CD14-positive monocyte (primary cell): Measurements from ENCODE around the gene ZNF488. TPM values are rescaled to one million over a fixed set of nuclear protein-coding genes. Genes with fewer than 3 reads are reported as not detected.

Experiments
- DNase-seq, 3 donors: peaks; one replicate each; pipeline ENCODE4 v3.0.0-alpha.2; 2011 to 2022
- H2AFZ ChIP-seq: 2 replicates; pipeline ENCODE4 v1.6.0; 2012; ENCODE audit warnings: mild to moderate bottlenecking, low read depth, low read length, inconsistent platforms; ENCODE audit not compliant: insufficient read depth, poor library complexity, severe bottlenecking
- H3K27ac ChIP-seq, 2 donors: 1 replicate in 1 of 2; 2 replicates in 1 of 2; pipeline ENCODE4 v1.5.1; 2012 to 2013; ENCODE audit warnings: low read length in 2 of 2, control low read depth in 1 of 2, inconsistent platforms in 1 of 2, low read depth in 1 of 2, mild to moderate bottlenecking in 1 of 2
- H3K27me3 ChIP-seq, 2 donors: one replicate each; pipeline versions ENCODE4 v1.6.0 to v1.6.1; 2011 to 2013; ENCODE audit warnings: low read length in 2 of 2; ENCODE audit not compliant: control insufficient read depth in 2 of 2, insufficient read depth in 2 of 2
- H3K36me3 ChIP-seq, 2 donors: replicated peaks in 1 of 2; 1 replicate in 1 of 2; 2 replicates in 1 of 2; pipeline versions ENCODE4 v1.5.1 to v1.6.1; 2012 to 2013; ENCODE audit warnings: low read length in 2 of 2, control low read depth in 1 of 2, inconsistent platforms in 1 of 2, mild to moderate bottlenecking in 1 of 2; ENCODE audit not compliant: insufficient read depth in 2 of 2, control insufficient read depth in 1 of 2
- H3K4me1 ChIP-seq, 2 donors: 1 replicate in 1 of 2; 2 replicates in 1 of 2; pipeline versions ENCODE4 v1.5.1 to v1.6.1; 2012 to 2013; ENCODE audit warnings: low read length in 2 of 2, control low read depth in 1 of 2, inconsistent platforms in 1 of 2, mild to moderate bottlenecking in 1 of 2, moderate library complexity in 1 of 2; ENCODE audit not compliant: insufficient read depth in 2 of 2, control insufficient read depth in 1 of 2
- H3K4me2 ChIP-seq: replicated peaks from 2 replicates; pipeline ENCODE3; 2012; ENCODE audit warnings: low read length, moderate library complexity, mild to moderate bottlenecking; ENCODE audit not compliant: poor library complexity, severe bottlenecking; ENCODE audit errors: extremely low read depth
- H3K4me3 ChIP-seq, 3 experiments: fragments of 200-600 bp in 1 of 3; sonication (generic) in 1 of 3; replicated peaks in 1 of 3; 1 replicate in 2 of 3; 2 replicates in 1 of 3; pipeline ENCODE4 v1.5.1; 2011 to 2013; ENCODE audit warnings: low read length in 3 of 3, mild to moderate bottlenecking in 3 of 3, control low read depth in 2 of 3, low read depth in 2 of 3, inconsistent platforms in 1 of 3, moderate library complexity in 1 of 3
- H3K79me2 ChIP-seq: 2 replicates; pipeline ENCODE4 v1.6.0; 2012; ENCODE audit warnings: mild to moderate bottlenecking, control low read depth, inconsistent platforms, low read length, moderate library complexity; ENCODE audit not compliant: insufficient read depth
- H3K9ac ChIP-seq: 2 replicates; pipeline ENCODE4 v1.6.0; 2017; ENCODE audit warnings: low read length, mild to moderate bottlenecking; ENCODE audit not compliant: insufficient read depth, poor library complexity, severe bottlenecking
- H3K9me3 ChIP-seq, 2 donors: replicated peaks in 1 of 2; 1 replicate in 1 of 2; 2 replicates in 1 of 2; pipeline versions ENCODE4 v1.5.1 to v1.6.1; 2012 to 2013; ENCODE audit warnings: low read length in 2 of 2, control low read depth in 1 of 2; ENCODE audit not compliant: control insufficient read depth in 1 of 2, insufficient read depth in 1 of 2
- H4K20me1 ChIP-seq: 2 replicates; pipeline ENCODE4 v1.6.0; 2012; ENCODE audit warnings: mild to moderate bottlenecking, low read length, control low read depth, moderate library complexity; ENCODE audit not compliant: insufficient read depth
- H3K27ac Mint-ChIP-seq, 7 donors: one replicate each; pipeline ENCODE4 v1.8.0; 2020; ENCODE audit warnings: mild to moderate bottlenecking in 7 of 7, mixed read lengths in 7 of 7, moderate library complexity in 6 of 7, inconsistent platforms in 2 of 7
- H3K27me3 Mint-ChIP-seq, 3 donors: one replicate each; pipeline ENCODE4 v1.8.0; 2021 to 2022; ENCODE audit warnings: low read depth in 3 of 3, mild to moderate bottlenecking in 3 of 3, mixed read lengths in 3 of 3, moderate library complexity in 3 of 3, inconsistent platforms in 1 of 3
- H3K36me3 Mint-ChIP-seq, 2 donors: one replicate each; pipeline ENCODE4 v1.8.0; 2020; ENCODE audit warnings: mixed read lengths in 2 of 2, inconsistent platforms in 1 of 2, mild to moderate bottlenecking in 1 of 2
- H3K4me1 Mint-ChIP-seq: one replicate; pipeline ENCODE4 v1.8.0; 2020; ENCODE audit warnings: mild to moderate bottlenecking, mixed read lengths
- H3K4me3 Mint-ChIP-seq, 2 donors: one replicate each; pipeline ENCODE4 v1.8.0; 2020; ENCODE audit warnings: mild to moderate bottlenecking in 2 of 2, mixed read lengths in 2 of 2, moderate library complexity in 1 of 2
- H3K9me3 Mint-ChIP-seq, 7 donors: one replicate each; pipeline ENCODE4 v1.8.0; 2020 to 2022; ENCODE audit warnings: mixed read lengths in 7 of 7, mild to moderate bottlenecking in 6 of 7, moderate library complexity in 6 of 7, inconsistent platforms in 2 of 7
- CTCF ChIP-seq: fragments of 200-600 bp; IDR thresholded peaks from one replicate; pipeline ENCODE4 v1.8.0; 2022; ENCODE audit warnings: antibody characterized with exemption, mild to moderate bottlenecking
- WGBS: methylation state at CpG from one replicate; pipeline ENCODE4 v1.1.5; 2013; ENCODE audit warnings: missing lambda C conversion rate; ENCODE audit not compliant: insufficient coverage; 5-methylcytosine and 5-hydroxymethylcytosine counted together
- intact Hi-C, 2 donors: fragments of 100-400 bp; cut with micrococcal nuclease; formaldehyde crosslinking; loops; one replicate each; pipeline versions ENCODE4 v1.15.0 to v1.15.1; 2023
- polyA plus RNA-seq, 3 donors: library from polyadenylated mRNA; depleted of rRNA in 1 of 3; unstranded in 2 of 3; stranded (reverse) in 1 of 3; fragments of 300-500 nt in 2 of 3; fragments of >200 nt in 1 of 3; fragmentation: Illumina TruSeq in 2 of 3; gene quantifications; 1 replicate in 2 of 3; 2 replicates in 1 of 3; pipeline ENCODE4 v1.2.3, GENCODE V29; 2012 to 2021

Gene ZNF488
- polyA plus RNA-seq, 3 donors, result not detected

- DNase-seq, result no peak
- H3K79me2 ChIP-seq, result no peaks in the 10 kb centered on the region
- H3K4me3 ChIP-seq, result no peak overlapping the region
- H3K36me3 Mint-ChIP-seq, result no peaks in the 10 kb centered on the region
- H3K27me3 Mint-ChIP-seq, result peaks cover 0 to 6% (median 3%) of the 10 kb centered on the region in 3 donors
- no peak overlapping the region for H3K9ac ChIP-seq
- H3K9me3 ChIP-seq, result no peaks in the 10 kb centered on the region
- H4K20me1 ChIP-seq, result no peaks in the 10 kb centered on the region
- no peak overlapping the region for H3K27ac Mint-ChIP-seq
- peaks cover 0 to 1% (median 0%) of the 10 kb centered on the region in 7 donors for H3K9me3 Mint-ChIP-seq
- no peak overlapping the region for H2AFZ ChIP-seq
- no peaks in the 10 kb centered on the region for H3K4me1 ChIP-seq
- H3K36me3 ChIP-seq, result no peaks in the 10 kb centered on the region
- no peaks in the 10 kb centered on the region for H3K27me3 ChIP-seq
- H3K27ac ChIP-seq, result no peak overlapping the region
- intact Hi-C loops, result no loop called here
- H3K4me2 ChIP-seq, result no peak overlapping the region
- no peak for TF ChIP-seq CTCF
- WGBS, result 98% methylated on average over 6 of the region's 13 CpGs
- no peaks in the 10 kb centered on the region for H3K4me1 Mint-ChIP-seq
- H3K4me3 Mint-ChIP-seq, result no peak overlapping the region
Measured at GRCh38 chr10:47346581-47347302, 37.4 kb downstream of the ZNF488 start.

GRCh38 chr10:47344996-47345870 is 38.9 kb downstream of the ZNF488 start:
- intact Hi-C loops, result no loop called here
- H4K20me1 ChIP-seq, result no peaks in the 10 kb centered on the region
- no peak for TF ChIP-seq CTCF
- H3K4me1 Mint-ChIP-seq, result peaks cover 4% of the 10 kb centered on the region
- H3K27me3 Mint-ChIP-seq, result peaks cover 0 to 6% (median 6%) of the 10 kb centered on the region in 3 donors
- no peaks in the 10 kb centered on the region for H3K9me3 ChIP-seq
- H3K4me2 ChIP-seq, result no peak overlapping the region
- H3K36me3 Mint-ChIP-seq, result no peaks in the 10 kb centered on the region
- no peak overlapping the region for H3K27ac ChIP-seq
- H3K36me3 ChIP-seq, result no peaks in the 10 kb centered on the region
- H3K4me3 ChIP-seq, result no peak overlapping the region
- H3K27ac Mint-ChIP-seq, result no peak overlapping the region
- H3K4me3 Mint-ChIP-seq, result no peak overlapping the region
- no peak overlapping the region for H3K9ac ChIP-seq
- peaks cover 3 to 5% of the 10 kb centered on the region in 2 donors for H3K4me1 ChIP-seq
- no peaks in the 10 kb centered on the region for H3K27me3 ChIP-seq
- WGBS, result 87% methylated on average over 8 of the region's 13 CpGs
- H3K79me2 ChIP-seq, result no peaks in the 10 kb centered on the region
- H2AFZ ChIP-seq, result no peak overlapping the region
- H3K9me3 Mint-ChIP-seq, result peaks cover 0 to 2% (median 0%) of the 10 kb centered on the region in 7 donors
- no peak for DNase-seq
